GM19438 (cell line): Measurements from ENCODE around the gene TPPP3.
"Not testable (repeated sequence)": the region's sequence is repeated elsewhere in the genome, so short reads cannot be mapped to it uniquely, and the experiment has no call there.

Experiments used
- ATAC-seq: cut with Tn5 transposase; IDR thresholded peaks from one replicate; pipeline ENCODE4 v1.9.1; 2021; ENCODE audit warnings: low read depth; ENCODE audit not compliant: unreplicated experiment

TPPP3 gene

DNA sequence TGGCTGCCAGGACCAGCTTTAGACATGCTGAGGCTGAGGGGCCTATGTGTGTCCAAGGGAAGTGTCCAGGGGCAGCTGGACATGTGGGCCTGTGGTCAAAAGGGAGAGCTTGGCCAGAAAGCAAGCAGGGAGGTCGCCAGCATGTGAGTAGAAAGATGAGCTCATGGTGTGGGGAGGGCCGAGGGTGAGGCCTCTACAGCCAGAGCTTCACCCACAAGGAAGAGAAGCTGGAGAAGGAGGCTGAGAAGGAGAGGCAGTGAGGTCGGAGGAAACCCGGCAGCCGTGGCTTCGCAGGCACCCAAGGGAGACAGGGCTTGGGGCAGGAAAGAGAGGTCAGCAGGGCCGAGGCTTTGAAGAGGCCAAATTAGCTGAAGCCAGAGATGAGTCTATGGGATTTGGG is 33.7 kb upstream of the TPPP3 start:
- ATAC-seq, result no peak

DNA sequence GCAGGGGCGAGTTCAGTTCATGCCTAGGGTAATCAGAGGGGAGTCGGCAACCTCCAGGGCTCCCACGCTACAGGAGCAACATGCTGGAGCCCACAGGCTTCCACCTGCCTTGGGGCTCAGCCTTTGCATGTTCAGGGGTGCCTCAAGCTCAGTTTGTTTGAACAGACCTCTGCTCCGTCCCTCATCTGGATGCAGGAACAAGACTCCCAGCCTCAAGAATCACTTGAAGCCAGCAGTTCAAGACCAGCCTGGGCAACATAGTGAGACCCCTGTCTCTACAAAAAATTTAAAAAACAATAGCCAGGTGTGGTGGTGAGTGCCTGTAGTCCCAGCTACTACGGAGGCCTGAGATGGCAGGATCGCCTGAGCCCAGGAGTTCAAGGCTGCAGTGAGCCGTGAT is 32.7 kb upstream of the TPPP3 start:
- no peak for ATAC-seq

DNA sequence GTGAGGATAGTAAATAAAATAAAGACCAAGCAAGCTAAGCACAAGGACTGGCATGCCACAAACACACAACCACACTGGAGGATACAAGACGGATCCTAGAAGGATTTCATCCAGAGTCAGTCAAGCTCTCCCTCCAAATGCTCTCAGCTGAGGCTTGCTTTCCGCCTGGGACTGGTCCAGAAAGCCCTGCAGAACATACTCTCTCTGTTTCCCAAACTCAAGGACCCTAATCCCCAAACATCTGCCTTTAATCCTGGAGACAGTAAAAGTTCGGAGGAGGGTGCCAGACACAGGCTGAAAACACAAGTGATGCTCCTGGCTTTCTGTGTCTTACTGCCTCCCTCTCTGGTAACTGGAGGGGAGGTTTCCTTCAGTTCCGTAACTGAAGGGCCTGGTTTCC is 32.3 kb upstream of the TPPP3 start:
- ATAC-seq, result no peak

DNA sequence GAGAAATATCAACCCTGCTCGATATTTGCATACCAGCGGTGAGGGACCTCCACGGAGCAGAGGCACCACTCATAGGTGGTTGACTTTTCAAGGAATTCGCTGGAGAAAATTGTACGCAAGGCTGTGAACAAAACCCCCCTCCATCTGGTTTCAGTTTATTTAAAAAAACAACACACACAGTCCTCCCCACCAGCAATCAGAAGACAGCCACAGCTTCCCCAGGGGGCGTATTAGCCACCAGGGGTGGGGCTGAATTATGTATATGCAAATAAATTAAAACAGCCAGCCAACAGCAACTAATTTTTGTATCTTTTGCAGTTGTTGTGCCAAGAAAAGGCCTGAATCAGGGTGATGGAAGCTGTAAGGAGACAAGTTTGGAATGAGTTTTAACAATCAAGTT is 31.8 kb upstream of the TPPP3 start:
- ATAC-seq, result no peak

DNA sequence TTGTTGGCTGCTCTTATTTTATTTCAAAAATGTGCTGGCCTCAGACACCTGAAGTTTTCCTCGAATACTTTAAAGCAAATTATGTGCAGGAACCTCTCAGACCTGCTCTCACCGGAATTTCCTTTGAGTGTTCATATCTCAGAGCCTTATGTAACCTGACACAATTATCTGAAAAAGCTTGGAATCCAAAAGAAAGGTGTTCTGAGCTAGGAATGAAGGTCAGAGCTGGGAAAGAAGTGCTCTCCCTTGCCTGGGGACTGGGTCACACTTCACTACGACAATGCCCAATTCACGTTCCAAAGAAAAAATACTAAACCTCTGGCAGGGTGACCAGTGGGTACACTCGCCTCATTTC is 30.9 kb upstream of the TPPP3 start:
- ATAC-seq, result no peak

DNA sequence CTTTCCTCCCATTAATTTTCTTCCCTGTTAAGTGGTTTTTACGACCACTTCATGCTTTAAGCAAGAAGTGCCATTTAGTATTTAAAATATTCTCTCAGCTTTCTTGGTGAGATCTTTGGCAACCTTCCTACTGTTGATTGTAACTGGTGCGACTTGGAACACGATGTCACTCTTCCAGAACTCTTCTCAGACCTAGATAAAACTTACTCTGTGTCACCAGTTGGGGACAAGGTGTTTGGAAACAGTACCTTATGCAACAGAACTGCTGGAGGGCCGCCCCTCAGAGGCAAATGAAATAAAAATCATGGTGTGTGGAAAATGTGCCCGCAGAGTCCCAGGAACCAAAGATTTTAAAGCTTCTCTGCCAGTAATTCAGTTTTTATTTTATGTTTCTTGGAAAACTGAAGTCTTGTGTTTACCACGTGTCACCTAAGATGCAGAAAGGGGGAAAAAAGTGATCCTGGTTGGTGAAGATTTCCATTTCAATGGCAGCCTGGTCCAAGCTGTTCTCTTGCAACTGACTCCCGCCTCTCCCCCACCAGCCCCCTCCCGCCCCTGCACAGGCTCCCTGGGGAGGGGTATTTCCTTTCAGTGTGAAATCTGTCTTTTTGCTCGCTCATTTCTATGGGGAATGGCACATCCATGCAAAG is 30.4 kb upstream of the TPPP3 start:
- no peak for ATAC-seq

DNA sequence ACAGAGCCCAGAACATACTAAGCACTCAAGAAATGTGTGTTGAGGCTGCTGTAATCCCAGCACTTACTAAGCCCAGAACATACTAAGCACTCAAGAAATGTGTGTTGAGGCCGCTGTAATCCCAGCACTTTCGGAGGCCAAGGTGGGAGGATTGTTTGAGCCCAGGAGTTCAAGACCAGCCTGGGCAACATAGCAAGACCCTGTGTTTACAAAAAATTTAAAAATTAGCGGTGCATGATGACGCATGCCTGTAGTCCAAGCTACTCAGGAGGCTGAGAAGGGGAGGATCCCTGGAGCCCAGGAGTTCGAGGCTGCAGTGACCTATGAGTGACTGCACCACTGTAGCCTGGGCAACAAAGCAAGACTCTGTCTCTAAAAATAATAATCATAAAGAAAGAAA is 29.7 kb upstream of the TPPP3 start:
- ATAC-seq, result no peak

DNA sequence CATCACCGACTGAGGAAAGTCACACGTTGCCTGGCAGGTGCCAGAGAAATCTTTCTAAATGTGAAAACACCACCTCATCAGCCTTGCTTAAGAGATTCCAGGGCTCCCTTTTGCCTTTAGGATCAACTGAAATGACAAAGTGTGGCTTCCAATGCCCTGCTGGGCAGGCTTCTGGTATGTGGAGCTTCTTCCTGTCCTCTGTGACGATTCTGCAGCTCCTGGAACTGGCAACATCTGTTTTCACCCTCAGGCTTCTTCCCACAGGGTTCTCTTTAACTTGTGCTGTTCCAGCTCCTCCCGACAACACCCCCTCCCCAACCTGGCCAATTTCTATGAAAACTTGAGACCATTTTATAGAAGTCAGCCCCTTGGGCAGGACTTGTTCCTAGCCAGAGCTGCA is 27.7 kb upstream of the TPPP3 start:
- no peak for ATAC-seq

DNA sequence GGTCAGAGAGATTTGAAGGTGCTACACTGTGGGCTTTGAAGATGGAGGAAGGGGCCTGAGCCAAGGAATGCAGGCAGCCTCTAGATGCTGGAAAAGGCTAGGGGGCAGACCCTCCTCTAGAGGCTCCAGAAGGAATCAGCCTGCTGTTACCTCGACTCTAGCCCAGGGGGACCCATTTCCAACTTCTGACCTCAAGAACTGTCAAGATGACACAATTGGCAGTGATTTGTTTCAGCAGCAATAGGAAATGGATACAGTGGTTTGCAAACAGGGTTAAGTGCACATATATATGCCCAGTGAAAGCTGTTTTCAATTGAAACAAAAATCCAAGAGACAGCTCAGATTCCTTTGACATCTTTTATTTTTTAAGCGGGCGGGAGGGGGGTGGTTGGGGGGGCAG is 26.6 kb upstream of the TPPP3 start:
- ATAC-seq, result no peak

DNA sequence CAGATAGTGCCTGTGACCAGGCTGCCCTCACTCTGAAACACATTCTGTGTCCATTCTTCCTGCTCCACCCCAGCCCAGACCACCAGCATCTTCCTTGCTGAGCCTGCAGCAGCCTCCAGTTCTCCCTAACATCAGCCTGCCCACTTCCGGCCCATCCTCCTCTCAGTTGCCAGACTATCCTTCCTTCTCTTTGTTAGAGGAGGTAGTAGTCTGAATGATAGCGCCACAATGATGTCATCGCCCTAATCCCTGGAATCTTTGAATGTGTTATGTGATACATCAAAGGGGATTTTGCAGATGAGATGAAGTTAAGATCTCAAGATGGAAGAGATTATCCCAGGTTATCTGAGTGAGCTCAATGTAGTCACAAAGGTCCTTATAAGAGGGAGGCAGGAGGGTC is 26.2 kb upstream of the TPPP3 start:
- no peak for ATAC-seq

DNA sequence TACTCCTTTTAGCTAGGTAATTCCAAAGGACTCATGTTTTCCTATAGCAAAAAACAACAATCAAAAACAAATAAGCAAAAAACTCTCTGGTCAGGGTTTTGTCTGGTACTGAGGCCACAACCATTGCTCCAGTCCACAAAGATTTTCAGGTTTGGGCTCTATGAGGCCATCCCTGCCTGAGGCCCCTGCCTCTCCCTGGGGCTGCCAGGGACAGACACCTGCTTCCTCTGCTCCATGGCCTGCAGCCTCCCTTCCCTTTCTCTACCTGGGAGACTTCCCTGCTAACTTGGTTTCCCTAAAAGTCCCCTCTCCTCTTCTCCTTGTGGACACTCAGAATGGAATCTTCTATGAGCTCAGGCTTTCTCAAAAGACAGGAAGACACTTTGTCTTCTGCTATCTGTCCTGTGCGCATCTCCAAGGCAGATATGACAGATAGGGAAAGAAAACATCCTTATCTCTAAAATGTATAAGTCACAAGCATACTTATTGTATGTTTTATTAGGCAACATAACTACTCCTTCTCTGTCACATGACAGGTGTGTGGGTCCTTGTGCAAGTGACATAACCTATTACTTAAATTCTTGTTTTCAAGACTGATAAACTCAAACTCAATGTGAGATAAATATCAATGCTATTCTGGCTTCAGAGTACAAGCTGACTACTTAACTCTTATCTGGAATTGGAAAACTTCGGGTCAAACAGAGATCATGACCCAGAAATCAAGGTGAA is 24.2 kb upstream of the TPPP3 start:
- no peak for ATAC-seq

DNA sequence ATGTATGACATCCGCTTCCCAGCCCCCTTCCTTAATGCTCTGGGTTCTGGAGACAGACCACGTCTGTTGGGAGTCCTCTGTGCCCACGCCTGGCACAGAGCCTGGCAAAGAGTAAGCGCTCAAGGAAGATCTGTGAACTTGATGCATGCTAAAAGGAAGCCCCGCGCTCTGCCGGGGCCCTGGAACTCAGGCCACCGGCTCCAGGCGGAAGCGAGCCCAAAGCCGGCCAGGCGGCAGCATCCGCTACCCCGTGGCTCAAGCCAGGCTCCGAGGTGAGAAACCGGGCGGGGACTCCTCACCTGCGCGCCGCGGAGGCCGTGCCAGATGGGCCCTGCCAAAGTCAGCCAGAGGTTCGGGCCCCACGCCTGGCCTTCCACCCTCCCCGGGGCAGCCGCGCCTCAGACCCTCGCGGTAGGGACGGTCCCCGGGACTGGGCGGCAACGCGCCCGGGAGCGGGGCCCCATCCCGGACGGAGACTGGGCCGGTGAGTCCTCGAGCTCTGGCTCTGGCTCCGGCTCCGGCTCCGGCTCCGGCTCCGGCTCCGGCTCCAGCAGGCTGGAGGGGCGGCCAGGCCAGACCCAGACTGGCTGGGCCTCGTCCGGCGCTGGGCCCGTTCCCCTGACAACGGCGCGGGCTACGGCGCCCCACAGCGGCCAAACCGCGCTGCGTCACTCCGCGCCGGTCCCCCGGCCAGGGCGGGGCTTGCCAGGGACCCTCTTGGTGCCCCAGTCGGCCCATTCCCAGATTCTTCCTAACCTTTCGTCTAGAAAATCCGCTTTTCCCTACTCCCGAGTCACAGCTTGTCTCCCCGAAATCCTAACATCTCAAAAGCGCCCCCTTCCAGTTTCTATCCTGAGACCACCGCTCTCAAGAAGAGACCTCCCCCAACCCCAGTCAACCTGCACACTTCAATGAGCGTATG is 22.8 kb upstream of the TPPP3 start, which contains the start of gene ZDHHC1:
Gene ZDHHC1 (minus strand): TSS at position 606 of the 922 bp plus-strand sequence. CDS start 8,702 bp downstream, outside the sequence.
- no peak for ATAC-seq

DNA sequence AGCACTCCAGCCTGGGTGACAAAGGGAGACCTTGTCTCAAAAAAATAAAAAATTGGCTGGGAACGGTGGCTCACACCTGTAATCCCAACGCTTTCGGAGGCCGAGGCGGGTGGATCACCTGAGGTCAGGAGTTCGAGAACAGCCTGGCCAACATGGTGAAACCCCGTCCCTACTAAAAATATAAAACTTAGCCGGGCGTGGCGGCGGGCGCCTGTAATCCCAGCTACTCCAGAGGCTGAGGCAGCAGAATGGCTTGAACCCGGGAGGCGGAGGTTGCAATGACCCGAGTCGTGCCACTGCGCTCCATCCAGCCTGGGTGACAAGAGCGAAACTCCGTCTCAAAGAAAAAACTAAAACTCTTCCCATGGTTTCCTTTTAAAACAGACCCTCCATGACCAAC is 22.1 kb upstream of the TPPP3 start:
- ATAC-seq, result not testable (repeated sequence)

DNA sequence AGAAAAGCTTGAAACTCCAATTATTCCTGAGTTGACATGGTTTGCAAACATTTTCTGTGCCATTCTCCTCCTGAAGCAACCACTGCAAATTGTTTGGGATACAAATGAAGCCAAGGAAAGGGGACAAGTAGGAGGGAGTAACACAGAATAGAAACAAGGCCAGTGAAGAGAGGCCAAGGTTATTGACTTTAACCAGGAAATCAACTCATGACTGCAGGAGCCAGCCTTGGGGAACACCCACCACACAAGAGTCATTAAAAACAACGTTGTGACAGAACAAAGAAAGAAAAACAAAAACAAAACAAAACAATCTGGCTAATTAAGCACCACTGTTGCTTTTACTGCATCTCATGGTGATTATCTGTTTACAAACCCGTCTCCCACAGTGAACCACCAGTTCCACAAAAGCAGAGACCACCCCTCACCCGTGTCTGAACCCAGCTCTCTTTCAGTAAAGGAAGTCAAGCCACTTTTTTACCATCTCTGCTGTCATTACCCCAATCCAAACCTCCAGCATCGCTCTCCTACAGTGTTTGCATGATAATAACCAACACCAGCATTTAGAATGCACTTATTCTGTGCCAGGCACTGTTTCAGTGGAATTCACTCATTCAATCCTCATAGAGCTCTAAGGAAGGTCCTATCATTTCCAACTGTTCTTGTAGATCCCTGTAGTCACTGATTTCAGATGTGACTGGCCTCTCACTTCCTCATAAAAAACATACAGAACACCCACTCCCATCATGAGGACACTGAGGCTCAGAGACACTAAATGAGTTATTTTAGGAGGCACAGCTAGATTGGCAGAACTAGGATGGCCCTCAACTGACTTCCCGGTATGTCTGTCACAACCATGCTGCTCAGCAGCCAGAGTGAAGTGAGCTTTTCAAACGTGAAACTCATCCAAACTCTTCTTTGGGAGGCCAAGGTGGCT is 20.9 kb upstream of the TPPP3 start:
- no peak for ATAC-seq

DNA sequence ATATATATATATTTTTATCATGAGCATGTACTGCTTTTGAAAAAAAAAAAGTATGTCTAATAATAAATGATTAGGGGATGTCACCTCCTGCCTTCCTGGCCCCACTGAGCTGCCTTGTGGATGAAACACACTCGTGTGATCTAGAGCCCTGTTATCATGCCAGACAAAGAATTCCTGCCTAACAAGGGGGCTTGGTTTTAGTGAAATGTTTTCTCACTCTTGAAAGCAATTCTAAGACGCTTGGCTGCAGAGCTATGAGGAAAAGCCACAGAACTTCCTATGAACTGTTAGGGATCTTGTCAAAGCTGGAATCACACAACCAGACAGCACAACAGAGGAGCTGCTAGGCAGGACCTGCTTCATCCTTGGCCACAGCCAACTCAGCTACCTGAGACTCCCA is 19.0 kb upstream of the TPPP3 start:
- ATAC-seq, result no peak

DNA sequence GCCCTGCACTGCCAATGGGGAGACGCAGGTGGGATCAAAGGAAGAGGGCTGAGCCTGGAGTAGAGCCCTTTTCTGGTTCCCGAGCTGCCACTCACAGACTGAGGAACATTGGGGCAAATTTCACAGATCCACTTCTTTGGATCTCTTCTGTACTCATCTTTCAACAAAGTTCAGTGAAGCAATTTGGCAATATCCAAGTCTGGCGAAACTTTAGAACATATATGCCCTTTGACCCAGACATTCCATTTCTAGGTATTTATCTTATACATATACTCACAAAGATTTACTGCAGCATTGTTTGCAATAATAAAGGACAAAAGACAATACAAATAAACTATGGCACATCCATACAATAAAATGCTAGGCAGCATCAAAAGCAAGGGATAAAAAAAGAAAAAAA is 18.0 kb upstream of the TPPP3 start:
- no peak for ATAC-seq

DNA sequence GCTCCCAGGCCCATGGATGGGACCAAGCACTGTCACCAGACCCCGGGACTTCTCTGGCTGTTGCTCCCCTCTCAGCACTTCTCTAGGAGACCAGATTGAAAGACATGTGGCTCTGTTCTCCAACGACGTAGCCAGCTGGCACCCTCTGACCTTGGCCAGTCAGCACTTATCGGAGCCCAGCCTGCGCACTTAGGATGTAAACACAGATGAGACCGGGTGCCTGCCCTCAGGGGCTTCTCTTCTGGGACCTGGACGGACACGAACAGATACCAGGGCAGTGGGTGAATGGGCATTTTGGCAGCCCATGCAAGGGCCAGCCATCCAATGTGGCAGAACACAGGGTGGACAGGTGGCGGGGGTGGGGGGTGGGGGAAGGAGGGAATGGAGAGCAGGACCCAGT is 16.3 kb upstream of the TPPP3 start:
- ATAC-seq, result no peak

DNA sequence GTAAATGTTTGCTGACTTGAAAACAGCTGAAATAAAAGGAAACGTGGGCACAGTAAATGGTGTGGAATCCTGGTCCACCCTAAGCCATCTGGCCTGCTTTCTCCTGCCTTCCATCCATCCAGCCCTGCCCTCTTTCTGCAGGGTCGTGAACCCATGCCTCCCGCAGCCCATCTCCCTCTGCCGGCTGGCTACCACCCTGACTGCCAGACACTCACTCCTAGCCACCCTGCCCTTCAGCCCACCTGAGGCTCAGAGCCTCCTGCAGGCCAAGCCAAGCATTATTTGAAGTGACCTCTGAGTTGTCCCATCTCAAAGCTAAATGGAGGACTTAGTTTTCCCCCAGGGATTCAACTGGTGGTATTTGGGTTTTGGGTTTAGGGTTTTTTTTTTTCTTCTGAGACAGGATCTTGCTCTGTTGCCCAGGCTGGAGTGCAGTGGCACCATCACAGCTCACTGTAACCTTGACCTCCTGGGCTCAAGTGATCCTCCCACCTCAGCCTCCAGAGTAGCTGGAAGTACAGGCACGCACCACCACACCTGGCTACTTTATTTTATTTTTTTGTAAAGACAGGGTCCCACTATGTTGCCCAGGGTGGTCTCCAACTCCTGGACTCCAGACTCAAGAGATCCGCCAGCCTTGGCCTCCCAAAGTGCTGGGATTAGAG is 14.6 kb upstream of the TPPP3 start:
- no peak for ATAC-seq

DNA sequence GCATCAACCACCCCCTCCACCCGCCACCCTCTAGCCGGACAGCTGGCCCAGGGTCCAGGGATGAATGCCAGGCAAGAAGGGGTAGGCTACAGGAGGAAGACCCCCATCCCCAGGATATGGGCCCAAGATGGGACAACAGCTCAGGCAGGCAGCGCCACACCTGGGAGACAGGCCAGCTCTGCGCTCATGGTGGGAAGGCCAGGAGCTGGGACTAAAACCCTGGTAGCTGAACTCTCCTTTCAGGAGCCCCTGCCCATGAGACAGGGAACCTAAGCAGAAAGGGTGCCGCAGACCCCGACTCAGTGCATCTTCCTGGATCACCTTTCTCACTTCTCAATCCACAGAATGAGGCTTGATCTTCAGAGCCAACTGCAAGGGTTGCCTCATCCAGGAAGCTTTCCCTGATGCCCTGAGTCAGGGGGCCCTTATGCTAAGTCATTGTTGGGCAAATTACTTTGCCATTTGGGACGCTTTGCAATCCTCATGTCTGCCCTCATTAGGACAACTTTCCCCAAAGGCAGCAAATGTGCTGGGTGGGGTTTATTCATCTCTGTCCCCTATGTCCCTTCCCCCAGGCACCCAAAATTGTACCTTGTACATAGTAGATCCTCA is 14.0 kb upstream of the TPPP3 start:
- no peak for ATAC-seq
